GM19043 (cell line): Measurements from ENCODE around the gene ZNF385B.
"Not testable (repeated sequence)": the region's sequence is repeated elsewhere in the genome, so short reads cannot be mapped to it uniquely, and the experiment has no call there.

Experiments used
- ATAC-seq: cut with Tn5 transposase; IDR thresholded peaks from one replicate; pipeline ENCODE4 v1.9.1; 2021; ENCODE audit warnings: low read depth; ENCODE audit not compliant: unreplicated experiment

ZNF385B gene

DNA sequence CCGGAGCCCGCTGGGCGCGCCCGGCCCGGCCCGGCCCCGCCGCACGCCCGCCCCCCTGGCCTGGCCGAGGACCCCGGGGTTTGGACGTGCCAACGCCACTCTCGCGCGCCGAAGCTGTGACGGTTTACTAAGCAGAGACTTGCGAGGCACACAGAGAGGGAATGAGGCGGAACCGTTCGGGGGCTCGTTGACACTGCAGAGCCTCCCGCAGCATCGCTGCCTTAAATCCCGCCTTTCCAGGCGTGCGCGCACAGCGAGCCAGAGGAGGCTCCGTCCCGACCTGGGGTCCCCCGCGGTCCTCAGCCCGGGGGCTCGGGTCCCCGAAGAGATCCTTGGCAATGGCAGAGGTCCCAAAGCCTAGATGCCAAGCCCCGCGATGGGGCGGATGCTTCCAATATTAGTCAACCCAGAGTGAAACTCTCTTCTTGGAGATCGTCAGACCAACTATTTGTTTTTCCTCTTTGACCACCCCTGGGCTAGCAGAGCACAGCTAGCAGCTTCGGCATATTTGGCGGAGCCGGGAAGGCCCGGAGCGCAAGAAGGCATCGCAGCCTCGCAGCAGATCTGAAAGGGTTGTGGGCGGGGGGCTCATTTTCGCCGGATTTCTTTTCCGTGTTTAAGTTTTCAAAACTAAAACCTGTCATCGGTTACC lies at the start of gene ZNF385B:
Gene ZNF385B, minus strand, starts transcription at position 197 of the 652 bp plus-strand sequence.
- no peak for ATAC-seq

DNA sequence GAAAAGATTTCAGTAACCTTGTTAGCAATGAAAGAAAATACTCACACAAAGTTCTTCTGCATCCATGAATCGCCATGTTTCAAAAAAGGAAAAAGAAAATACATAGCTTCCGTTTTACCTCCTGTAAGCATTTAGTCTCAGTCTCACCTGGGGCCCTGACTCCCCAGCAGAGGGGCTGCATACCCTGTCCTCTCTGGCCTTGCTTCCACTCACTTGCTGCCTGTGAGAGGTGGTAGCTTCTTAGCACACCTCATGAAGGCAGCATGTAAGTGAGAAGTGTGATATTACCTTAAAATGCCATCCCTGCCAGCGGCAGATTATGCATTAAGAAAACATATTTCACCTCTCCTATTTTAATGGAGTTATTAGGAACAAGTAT lies 49.3 kb upstream of the ZNF385B start:
- ATAC-seq, result no peak

- no peak for ATAC-seq
These were observed 48.7 kb upstream of the ZNF385B start for GRCh38 chr2:179909845-179910734.

DNA sequence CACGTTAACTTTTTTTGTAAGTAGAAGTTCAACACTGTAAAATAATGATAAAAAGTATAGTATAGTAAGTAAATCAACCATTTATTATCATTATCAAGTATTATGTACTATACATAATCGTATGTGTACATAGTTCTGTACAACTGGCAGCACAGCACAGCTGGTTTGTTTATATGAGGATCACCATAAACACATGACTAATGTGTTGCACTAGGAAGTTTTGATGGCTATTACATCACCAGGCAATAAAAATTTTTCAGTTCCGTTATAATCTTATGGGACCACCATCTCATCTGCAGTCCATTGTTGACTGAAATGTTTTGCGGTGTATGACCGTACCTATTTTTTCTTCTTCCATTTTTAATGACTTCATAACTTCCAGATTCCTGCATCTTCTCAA lies 39.2 kb upstream of the ZNF385B start:
- no peak for ATAC-seq

DNA sequence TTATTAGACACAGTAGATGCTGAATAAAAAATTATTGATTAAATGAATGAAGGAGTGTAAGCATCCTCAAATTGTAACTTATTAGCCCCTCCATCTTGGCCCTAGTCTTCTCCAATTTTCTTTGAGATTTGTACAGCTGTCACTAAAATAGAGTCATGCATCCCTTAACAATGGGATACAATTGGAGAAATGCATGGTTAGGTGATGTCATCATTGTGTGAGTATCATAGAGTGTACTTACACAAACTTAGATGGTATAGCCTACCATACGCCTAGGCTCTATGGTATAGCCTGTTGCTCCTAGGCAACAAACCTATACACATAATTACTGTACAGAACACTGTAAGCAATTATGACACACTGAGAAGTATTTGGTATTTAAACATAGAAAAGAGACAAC lies 38.3 kb upstream of the ZNF385B start:
- no peak for ATAC-seq

GRCh38 chr2:179898873-179899272 lies 37.5 kb upstream of the ZNF385B start:
- peak; percentile 76 for ATAC-seq

- ATAC-seq, result no peak
These were observed 32.2 kb upstream of the ZNF385B start for GRCh38 chr2:179893616-179894015.

GRCh38 chr2:179891237-179891636 lies 29.8 kb upstream of the ZNF385B start:
- no peak for ATAC-seq

GRCh38 chr2:179890666-179891065 lies 29.3 kb upstream of the ZNF385B start:
- no peak for ATAC-seq

DNA sequence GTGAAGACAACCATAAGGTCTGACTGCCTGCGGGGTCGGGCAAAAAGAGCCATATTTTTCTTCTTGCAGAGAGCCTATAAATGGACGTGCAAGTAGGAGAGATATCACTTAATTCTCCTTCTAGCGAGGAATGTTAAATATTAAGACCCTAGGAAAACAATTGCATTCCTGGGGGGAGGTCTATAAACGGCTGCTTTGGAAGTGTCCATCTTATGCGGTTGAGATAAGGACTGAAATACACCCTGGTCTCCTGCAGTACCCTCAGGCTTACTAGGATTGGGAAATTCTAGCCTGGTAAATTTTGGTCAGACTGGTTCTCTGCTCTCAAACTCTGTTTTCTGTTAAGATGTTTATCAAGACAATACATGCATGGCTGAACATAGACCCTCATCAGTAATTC lies 27.2 kb upstream of the ZNF385B start:
- not testable (repeated sequence) for ATAC-seq

- no peak for ATAC-seq
These were observed 22.8 kb upstream of the ZNF385B start for GRCh38 chr2:179884193-179884592.

DNA sequence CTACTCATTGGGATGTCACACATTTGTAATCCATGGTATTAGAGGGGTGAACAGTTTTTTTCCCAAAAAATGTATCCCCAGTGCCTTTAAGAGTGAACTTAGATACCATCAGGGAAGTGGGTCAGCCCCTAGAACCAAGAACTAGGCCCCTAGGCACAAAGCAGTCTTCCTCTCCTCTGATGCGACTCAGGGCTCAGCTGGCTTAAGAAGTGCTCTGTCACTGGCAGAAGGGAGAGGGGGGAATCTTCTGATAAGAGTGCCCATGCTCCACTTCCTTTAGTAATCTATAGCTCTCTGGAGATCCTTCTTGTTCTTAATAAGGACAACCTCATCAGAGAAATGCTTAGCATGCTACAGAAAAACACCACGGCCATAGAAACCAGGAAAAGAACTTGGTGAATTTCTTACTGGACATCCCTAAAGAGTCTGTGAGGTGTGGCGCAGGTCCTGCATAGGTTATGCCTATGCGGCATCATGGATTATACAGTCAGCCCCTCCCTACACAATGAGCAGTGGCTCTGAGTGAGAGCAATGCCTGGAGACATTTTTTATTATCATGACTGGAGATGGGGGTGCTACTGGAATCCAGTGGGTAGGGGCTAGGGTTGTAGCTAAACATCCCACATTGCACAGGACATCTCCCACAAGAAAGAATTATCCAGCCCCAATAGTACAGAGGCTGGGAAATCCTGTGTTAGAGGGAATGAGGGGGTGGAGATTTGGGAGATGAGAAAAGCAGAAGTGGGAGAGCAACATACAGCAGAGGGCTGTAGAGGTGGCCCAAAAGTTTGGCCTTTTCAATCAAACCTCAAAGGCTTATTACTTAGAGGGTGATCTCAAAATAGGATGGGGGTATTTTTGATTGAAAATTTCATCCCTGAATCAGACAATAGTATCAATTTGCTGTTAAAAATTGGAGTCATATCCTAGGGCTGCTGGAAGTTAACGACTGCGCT lies 21.7 kb upstream of the ZNF385B start:
- no peak for ATAC-seq

- no peak for ATAC-seq
These were observed 16.4 kb upstream of the ZNF385B start for GRCh38 chr2:179877601-179878364.

DNA sequence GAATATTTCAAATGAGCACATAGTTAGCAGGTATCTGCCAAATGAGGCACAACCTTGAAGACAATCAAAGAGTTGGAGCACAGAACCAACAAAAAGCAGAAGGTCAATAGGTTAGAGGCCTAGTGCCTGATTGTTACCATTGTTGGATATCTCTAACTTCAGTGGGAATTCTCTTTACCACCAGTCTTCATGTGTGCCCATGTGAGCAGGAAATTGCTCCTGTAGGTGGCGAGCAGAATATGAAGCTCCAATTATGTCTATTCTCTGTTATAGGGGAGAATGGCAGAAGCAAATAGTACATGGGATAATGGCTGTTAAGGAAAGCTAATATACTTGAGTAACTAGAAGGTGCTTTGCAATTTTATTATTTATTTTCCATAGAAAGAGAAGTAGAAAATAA lies 14.9 kb upstream of the ZNF385B start:
- no peak for ATAC-seq

- no peak for ATAC-seq
These were observed 14.5 kb upstream of the ZNF385B start for GRCh38 chr2:179875864-179876263.

DNA sequence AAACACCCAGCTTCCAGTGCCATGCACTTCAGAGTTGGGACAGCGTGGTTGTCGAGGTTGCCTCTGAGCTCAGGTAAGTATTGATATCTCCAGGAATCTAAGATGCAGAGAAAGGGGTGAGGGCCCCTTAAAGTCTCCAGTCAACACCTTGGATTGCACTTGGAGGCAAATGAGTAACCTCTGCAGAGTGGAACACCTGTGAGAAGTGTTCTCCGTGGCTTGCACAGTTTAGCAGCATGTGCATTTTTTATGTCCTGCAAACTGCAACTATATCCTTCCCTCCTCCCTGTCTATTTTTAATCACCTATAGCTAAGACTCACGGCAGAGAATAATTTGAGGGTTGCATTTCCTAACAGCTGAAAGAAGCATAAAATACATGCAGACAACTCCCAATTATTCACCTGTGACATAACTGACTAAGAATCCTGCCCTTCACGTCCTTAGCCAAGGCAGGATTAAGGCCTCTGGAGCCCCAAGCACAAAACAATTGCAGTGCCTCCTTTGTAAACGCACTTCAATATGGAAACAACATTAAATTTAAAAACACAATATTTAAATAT lies 1.6 kb upstream of the ZNF385B start:
- ATAC-seq, result no peak

- no peak for ATAC-seq
These were observed 391 bp downstream of the ZNF385B start for GRCh38 chr2:179861027-179861415.

DNA sequence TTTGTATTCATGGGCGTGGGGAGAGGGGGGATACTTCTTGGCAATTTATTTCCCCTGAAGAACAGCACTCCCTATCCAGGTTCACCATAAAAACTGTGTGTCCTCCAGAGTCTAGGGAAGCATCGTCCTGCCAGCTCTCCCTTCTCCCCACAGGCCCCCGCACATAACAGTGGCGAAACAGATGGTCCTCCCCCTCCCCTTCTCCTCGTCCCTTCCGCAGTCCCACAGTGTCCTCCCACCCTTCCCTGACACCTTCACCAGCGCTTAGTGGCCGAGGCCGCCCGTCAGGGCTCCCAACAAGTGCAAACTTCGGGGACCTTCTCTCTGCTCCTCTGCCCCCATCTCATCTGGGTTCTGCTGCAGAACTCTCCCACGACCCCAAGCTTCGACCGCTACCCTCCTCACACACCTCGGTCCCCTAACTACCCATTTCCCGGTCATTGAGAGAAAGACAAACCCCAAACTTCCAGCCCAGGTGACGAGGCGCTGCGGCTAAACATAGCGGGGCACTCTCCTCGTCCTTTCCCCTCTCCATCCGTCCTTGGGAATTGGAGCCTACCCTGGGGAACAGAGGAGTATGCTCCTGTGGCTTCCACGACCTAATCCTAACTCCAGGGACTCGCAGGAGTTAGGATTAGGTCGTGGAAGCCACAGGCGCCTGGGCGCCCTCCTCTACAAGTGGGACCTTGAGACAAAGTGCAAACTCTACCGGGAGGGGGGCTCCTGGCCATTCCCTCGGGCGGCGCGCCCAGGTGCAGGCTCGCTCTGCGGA lies 971 bp downstream of the ZNF385B start:
- ATAC-seq, result no peak

DNA sequence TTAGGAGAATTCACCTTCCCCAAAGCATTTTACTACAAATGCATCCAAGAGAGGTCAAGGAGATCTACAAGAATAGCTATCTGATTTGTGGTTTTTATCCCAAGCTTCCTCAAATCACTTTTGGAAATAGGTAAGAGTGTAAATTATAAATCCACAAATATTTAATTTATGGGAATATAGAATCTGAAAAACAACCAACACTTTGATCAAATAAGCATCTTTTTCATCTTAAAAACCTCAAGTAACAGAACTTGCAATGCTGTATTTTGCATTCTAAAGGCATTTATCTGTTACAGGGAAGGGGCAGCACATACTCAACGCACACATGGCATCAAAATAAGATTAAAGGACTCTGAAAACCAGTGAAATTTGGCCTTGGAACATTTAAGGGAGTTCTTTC lies 1.9 kb downstream of the ZNF385B start:
- no peak for ATAC-seq
